Ectodermal cell (in vitro differentiated cells): ENCODE measurements around the gene ZNF519. TPM values are rescaled to one million over a fixed set of nuclear protein-coding genes. Genes with fewer than 3 reads are reported as not detected.
A peak's percentile ranks its signal among the peaks of the same experiment; 100 is the strongest.
"Not testable (repeated sequence)": the region's sequence is repeated elsewhere in the genome, so short reads cannot be mapped to it uniquely, and the experiment has no call there.

Experiments
- H3K27ac ChIP-seq: 2 replicates; pipeline ENCODE4 v1.7.0; 2013; ENCODE audit warnings: mild to moderate bottlenecking, low read depth, low read length; ENCODE audit not compliant: insufficient read depth, poor library complexity, severe bottlenecking
- H3K27me3 ChIP-seq: 2 replicates; pipeline ENCODE4 v1.7.0; 2013; ENCODE audit warnings: mild to moderate bottlenecking, low read length; ENCODE audit not compliant: insufficient read depth, control insufficient read depth, poor library complexity, severe bottlenecking
- H3K36me3 ChIP-seq: one replicate; pipeline ENCODE4 v1.7.0; 2013; ENCODE audit warnings: low read length; ENCODE audit not compliant: control insufficient read depth, insufficient read depth
- H3K4me1 ChIP-seq: one replicate; pipeline ENCODE4 v1.7.0; 2013; ENCODE audit warnings: low read length; ENCODE audit not compliant: control insufficient read depth, insufficient read depth
- H3K4me3 ChIP-seq: 2 replicates; pipeline ENCODE4 v1.7.0; 2013; ENCODE audit warnings: low read depth, low read length, control low read depth; ENCODE audit not compliant: insufficient read depth
- H3K9me3 ChIP-seq: 2 replicates; pipeline ENCODE4 v1.7.0; 2013; ENCODE audit warnings: mild to moderate bottlenecking, low read length, moderate library complexity; ENCODE audit not compliant: control insufficient read depth
- WGBS, 2 experiments: methylation state at CpG; one replicate each; pipeline ENCODE4 v1.1.7; 2013; ENCODE audit warnings: missing lambda C conversion rate in 2 of 2; 5-methylcytosine and 5-hydroxymethylcytosine counted together
- polyA plus RNA-seq, 4 experiments: library from polyadenylated mRNA; stranded (reverse); fragments of 50-300 nt; gene quantifications; one replicate each; pipeline ENCODE4 v1.2.3, GENCODE V29; 2013

Gene ZNF519
- 39.4 TPM for polyA plus RNA-seq (2013, experiment 1 of 4)
- polyA plus RNA-seq (2013, experiment 2 of 4): 39.3 TPM
- 31.3 TPM for polyA plus RNA-seq (2013, experiment 3 of 4)
- 33.4 TPM for polyA plus RNA-seq (2013, experiment 4 of 4)

- not testable (repeated sequence) for H3K4me1 ChIP-seq, H3K27me3 ChIP-seq, H3K9me3 ChIP-seq, H3K36me3 ChIP-seq
- Histone ChIP-seq H3K27ac (peak within 1 kb of the TSS; percentile 77), H3K4me3 (peak within 1 kb of the TSS; percentile 69)
- 0% methylated on average over 19 of the region's 20 CpGs for WGBS, 2 experiments
These were observed at the start of gene ZNF519 for GRCh38 chr18:14132271-14132700. ZNF519 (minus strand) TSS chr18:14132435; CDS start chr18:14132277, 158 bp downstream.

- Histone ChIP-seq H3K36me3 (no peaks in the 10 kb centered on the region), H3K9me3 (no peaks in the 10 kb centered on the region), H3K4me1 (no peaks in the 10 kb centered on the region), H3K4me3 (no peak overlapping the region), H3K27me3 (no peaks in the 10 kb centered on the region), H3K27ac (no peak overlapping the region)
- WGBS, 2 experiments: 82 to 90% methylated on average over 24 of the region's 28 CpGs
These were observed 47.1 kb upstream of the ZNF519 start for GRCh38 chr18:14179306-14179705.

GRCh38 chr18:14178321-14179196, 46.3 kb upstream of the ZNF519 start:
- not testable (repeated sequence) for H3K4me3 ChIP-seq, H3K9me3 ChIP-seq
- WGBS, 2 experiments: 76% methylated on average over 60 of the region's 61 CpGs

GRCh38 chr18:14177540-14178320, 45.5 kb upstream of the ZNF519 start:
- WGBS, 2 experiments: 93 to 95% methylated on average over 47 to 48 of the region's 48 CpGs

More at GRCh38 chr18:14178321-14179196, 46.3 kb upstream of the ZNF519 start:
- H3K36me3 ChIP-seq, H3K27ac ChIP-seq, H3K27me3 ChIP-seq, H3K4me1 ChIP-seq: not testable (repeated sequence)

GRCh38 chr18:14175404-14175803, 43.2 kb upstream of the ZNF519 start:
- not testable (repeated sequence) for H3K4me1 ChIP-seq, H3K36me3 ChIP-seq, H3K27me3 ChIP-seq, H3K9me3 ChIP-seq, H3K4me3 ChIP-seq, H3K27ac ChIP-seq
- 76 to 81% methylated on average over 5 to 6 of the region's 6 CpGs for WGBS, 2 experiments

More at GRCh38 chr18:14177540-14178320, 45.5 kb upstream of the ZNF519 start:
- H3K4me1 ChIP-seq, H3K27me3 ChIP-seq, H3K36me3 ChIP-seq, H3K9me3 ChIP-seq, H3K27ac ChIP-seq, H3K4me3 ChIP-seq: not testable (repeated sequence)

- Histone ChIP-seq H3K9me3 (no peaks in the 10 kb centered on the region), H3K4me3 (no peak overlapping the region), H3K27ac (no peak overlapping the region), H3K27me3 (no peaks in the 10 kb centered on the region), H3K36me3 (no peaks in the 10 kb centered on the region), H3K4me1 (no peaks in the 10 kb centered on the region)
- WGBS, 2 experiments: 85 to 89% methylated on average over 5 of the region's 5 CpGs
These were observed 42.5 kb upstream of the ZNF519 start for GRCh38 chr18:14174706-14175085.

- H3K4me3 ChIP-seq, H3K36me3 ChIP-seq, H3K27ac ChIP-seq, H3K9me3 ChIP-seq, H3K4me1 ChIP-seq, H3K27me3 ChIP-seq: not testable (repeated sequence)
- 80 to 89% methylated on average over 6 to 7 of the region's 7 CpGs for WGBS, 2 experiments
These were observed 41.9 kb upstream of the ZNF519 start for GRCh38 chr18:14174002-14174705.

- H3K4me1 ChIP-seq, H3K36me3 ChIP-seq, H3K9me3 ChIP-seq, H3K27me3 ChIP-seq, H3K4me3 ChIP-seq, H3K27ac ChIP-seq: not testable (repeated sequence)
- WGBS, 2 experiments: 75 to 77% methylated on average over 11 of the region's 11 CpGs
These were observed 41.1 kb upstream of the ZNF519 start for GRCh38 chr18:14173116-14173951.
